GM23248 (cell line): ENCODE data around the gene MAP3K4. TPM values are rescaled to one million over a fixed set of nuclear protein-coding genes. Genes with fewer than 3 reads are reported as not detected.

ENCODE experiments used
- DNase-seq: peaks from one replicate; pipeline ENCODE4 v3.0.0-alpha.2; 2015
- H2AFZ ChIP-seq: fragments of 200-600 bp; sonication (generic); 2 replicates; pipeline ENCODE4 v1.6.1; 2016; ENCODE audit warnings: antibody characterized with exemption
- H3F3A ChIP-seq: fragments of 200-600 bp; sonication (generic); 2 replicates; pipeline ENCODE4 v1.6.1; 2016; ENCODE audit warnings: mild to moderate bottlenecking, antibody characterized with exemption, mixed run types; ENCODE audit not compliant: insufficient read depth
- H3K27ac ChIP-seq: fragments of 200-600 bp; sonication (generic); 2 replicates; pipeline ENCODE4 v1.5.1; 2016; ENCODE audit warnings: mild to moderate bottlenecking
- H3K27me3 ChIP-seq: fragments of 200-600 bp; sonication (generic); replicated peaks from 2 replicates; pipeline ENCODE4 v1.6.1; 2016; ENCODE audit warnings: mild to moderate bottlenecking; ENCODE audit not compliant: insufficient read depth
- H3K36me3 ChIP-seq: fragments of 200-600 bp; sonication (generic); 2 replicates; pipeline ENCODE4 v1.6.1; 2016; ENCODE audit warnings: low read depth, mild to moderate bottlenecking
- H3K4me1 ChIP-seq: fragments of 200-600 bp; sonication (generic); 2 replicates; pipeline ENCODE4 v1.6.1; 2016; ENCODE audit warnings: mild to moderate bottlenecking; ENCODE audit not compliant: insufficient read depth
- H3K4me2 ChIP-seq: fragments of 200-600 bp; sonication (generic); one replicate; pipeline ENCODE4 v1.6.1; 2016; ENCODE audit warnings: mild to moderate bottlenecking; ENCODE audit not compliant: unreplicated experiment
- H3K4me3 ChIP-seq: fragments of 200-600 bp; sonication (generic); 2 replicates; pipeline ENCODE4 v1.5.1; 2016; ENCODE audit warnings: mild to moderate bottlenecking
- H3K79me2 ChIP-seq: fragments of 200-600 bp; sonication (generic); 2 replicates; pipeline ENCODE4 v1.6.1; 2016; ENCODE audit warnings: mild to moderate bottlenecking; ENCODE audit not compliant: insufficient read depth
- H3K9ac ChIP-seq: fragments of 200-600 bp; sonication (generic); 2 replicates; pipeline ENCODE4 v1.6.1; 2016; ENCODE audit warnings: mild to moderate bottlenecking
- H3K9me2 ChIP-seq: fragments of 200-600 bp; sonication (generic); 2 replicates; pipeline ENCODE4 v1.6.1; 2016; ENCODE audit warnings: mixed run types, mild to moderate bottlenecking, moderate library complexity; ENCODE audit not compliant: insufficient read depth
- H3K9me3 ChIP-seq: fragments of 200-600 bp; sonication (generic); one replicate; pipeline ENCODE4 v1.6.1; 2017; ENCODE audit warnings: low read depth
- H4K20me1 ChIP-seq: fragments of 200-600 bp; sonication (generic); 2 replicates; pipeline ENCODE4 v1.6.0; 2016; ENCODE audit not compliant: insufficient read depth
- EZH2 ChIP-seq: fragments of 200-600 bp; sonication (generic); IDR thresholded peaks from 2 replicates; pipeline ENCODE4 v1.6.1; 2018; ENCODE audit warnings: antibody characterized with exemption, mild to moderate bottlenecking; ENCODE audit not compliant: insufficient read depth, poor library complexity, severe bottlenecking
- EZH2phosphoT487 ChIP-seq: fragments of 200-600 bp; sonication (generic); IDR thresholded peaks from 2 replicates; pipeline ENCODE4 v1.6.1; 2018; ENCODE audit warnings: antibody characterized with exemption, moderate library complexity, mild to moderate bottlenecking, low read depth; ENCODE audit not compliant: insufficient read depth
- WGBS, 2 experiments: methylation state at CpG; one replicate each; pipeline ENCODE4 v1.1.6; 2015 to 2017; ENCODE audit warnings: low lambda C conversion rate in 2 of 2, low coverage in 1 of 2; ENCODE audit errors: missing lambda C conversion rate in 2 of 2; 5-methylcytosine and 5-hydroxymethylcytosine counted together
- in situ Hi-C: fragments of 300-500 bp; cut with MboI; formaldehyde crosslinking; loops from 2 replicates; pipeline ENCODE4 v1.15.0; 2020
- polyA plus RNA-seq: library from polyadenylated mRNA; unstranded; fragments of >200 nt; fragmentation: Nextera tagmentation; extraction: Ambion mirVana; gene quantifications from 2 replicates; pipeline ENCODE4 v1.2.1, GENCODE V29; 2016
- total RNA-seq: library from RNA; depleted of rRNA; stranded (reverse); fragments of >200 nt; shearing (Covaris generic); gene quantifications from 2 replicates; pipeline ENCODE4 v1.2.3, GENCODE V29; 2014

Gene MAP3K4
- total and polyA plus RNA-seq, 2 experiments from 2014 or later = 13.0 to 26.2 TPM

DNA sequence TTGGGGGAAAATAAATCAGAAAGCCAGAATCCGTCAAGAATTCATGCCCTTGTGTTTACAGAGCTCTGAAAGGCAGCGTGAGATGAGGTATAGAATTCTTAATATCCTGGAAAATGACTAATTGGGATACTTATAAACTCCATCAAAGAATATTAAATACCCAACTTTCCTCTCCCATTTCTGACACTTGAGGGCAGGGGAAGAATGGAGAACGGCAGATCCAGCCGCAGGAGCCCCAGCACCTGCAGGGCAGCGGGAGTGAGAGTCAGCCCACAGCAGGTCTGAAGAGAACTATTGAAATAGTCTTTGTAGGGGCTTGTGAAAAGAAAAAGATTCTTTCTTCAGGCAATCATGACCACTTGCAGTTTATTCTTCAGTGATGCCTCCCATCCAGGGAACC, 175.1 kb downstream of the MAP3K4 start:
- WGBS, 2 experiments = 98% methylated on average over 5 of the region's 5 CpGs
- no peak overlapping the region for H2AFZ ChIP-seq
- H3K4me2 ChIP-seq = no peak overlapping the region
- H3K27ac ChIP-seq = no peak overlapping the region
- no peak overlapping the region for H3K4me3 ChIP-seq
- no peaks in the 10 kb centered on the region for H3K9me2 ChIP-seq
- peaks cover 18% of the 10 kb centered on the region for H3F3A ChIP-seq
- peaks cover 27% of the 10 kb centered on the region for H3K4me1 ChIP-seq
- no peaks in the 10 kb centered on the region for H3K27me3 ChIP-seq
- no peaks in the 10 kb centered on the region for H3K9me3 ChIP-seq
- H3K79me2 ChIP-seq = peaks cover 14% of the 10 kb centered on the region; the same call in 1 of the 2 replicates
- no peak for TF ChIP-seq EZH2
- TF ChIP-seq EZH2phosphoT487 = no peak
- 0 out of 2 replicates have a peak, but pooled peaks cover 3% of the 10 kb centered on the region for H3K36me3 ChIP-seq
- in situ Hi-C loops = loop anchor here (10.0 kb wide), 1 partner anchor 198 kb away; no protein-coding TSS in a partner anchor
- no peak for DNase-seq
- no peaks in the 10 kb centered on the region for H4K20me1 ChIP-seq
- no peak overlapping the region for H3K9ac ChIP-seq
